ENCODE results near the gene CCDC191.
A peak's percentile ranks its signal among the peaks of the same experiment; 100 is the strongest.

The CCDC191 gene

GRCh38 chr3:114056130-114057010, at the start of gene CCDC191, which contains the start of gene QTRT2:
Gene CCDC191, minus strand, starts transcription at chr3:114056526. Its CDS starts 60 bp downstream, at chr3:114056466.
Gene QTRT2, plus strand, starts transcription at chr3:114056737. Its CDS starts 8,521 bp downstream, at chr3:114065258.
- peak; percentile 98 for DNase-seq

- DNase-seq, result no peak
These were observed 48.1 kb upstream of the CCDC191 start for GRCh38 chr3:114104414-114104813.

- no peak for DNase-seq
These were observed 47.5 kb upstream of the CCDC191 start for GRCh38 chr3:114103858-114104257.

DNA sequence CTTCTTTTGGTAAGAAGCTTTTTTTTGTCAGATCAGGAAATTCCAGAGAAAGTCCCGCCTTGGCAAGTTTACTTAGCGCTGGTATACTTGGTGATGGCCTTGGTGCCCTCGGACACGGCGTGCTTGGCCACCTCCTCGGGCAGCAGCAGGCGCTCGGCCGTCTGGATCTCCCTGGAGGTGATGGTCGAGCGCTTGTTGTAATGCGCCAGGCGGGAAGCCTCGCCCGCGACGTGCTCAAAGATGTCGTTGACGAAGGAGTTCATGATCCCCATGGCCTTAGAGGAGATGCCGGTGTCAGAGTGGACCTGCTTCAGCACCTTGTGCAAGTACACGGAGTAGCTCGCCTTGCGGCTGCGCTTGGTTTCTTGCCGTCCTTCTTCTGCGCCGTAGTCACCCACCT, 46.9 kb upstream of the CCDC191 start:
- no peak for DNase-seq

DNA sequence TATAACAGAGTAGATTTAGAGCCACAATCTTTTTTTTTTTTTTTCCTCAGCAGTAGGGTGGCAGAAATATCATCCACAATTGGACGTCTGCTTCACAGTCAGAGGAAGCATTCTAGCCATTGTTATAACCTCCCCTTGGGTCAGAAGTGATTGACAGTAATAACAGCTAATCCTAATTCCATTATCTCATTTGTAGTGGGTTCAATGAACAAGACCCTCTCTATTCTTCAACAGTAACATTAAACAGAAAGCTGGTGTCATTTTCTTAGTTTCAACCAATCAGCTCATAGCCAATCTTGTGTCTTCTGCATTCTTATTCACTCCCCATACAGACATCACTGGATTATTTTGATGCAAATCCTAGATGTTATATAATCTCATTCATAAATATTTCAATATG, 44.8 kb upstream of the CCDC191 start:
- DNase-seq, result no peak

- no peak for DNase-seq
These were observed 39.5 kb upstream of the CCDC191 start for GRCh38 chr3:114095796-114096195.

DNA sequence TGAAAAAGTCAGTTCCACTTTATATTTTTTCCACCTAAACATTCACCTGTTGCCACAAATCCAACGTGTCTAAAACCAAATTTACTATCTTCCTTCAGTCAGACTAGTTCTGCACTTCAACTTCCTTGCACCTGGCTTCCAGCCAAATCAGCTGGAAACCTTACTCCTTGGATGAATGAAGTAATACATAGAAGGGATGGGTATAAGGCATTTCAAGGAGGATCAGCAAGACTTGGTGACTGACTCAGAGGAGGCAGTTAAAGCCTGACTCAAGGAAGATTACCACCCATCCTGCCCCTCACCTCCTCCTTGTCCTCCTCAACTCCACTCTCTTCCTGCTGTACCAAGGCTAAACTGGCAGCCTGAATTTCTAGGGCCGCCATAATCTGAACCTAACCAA, 37.3 kb upstream of the CCDC191 start:
- DNase-seq, result no peak

DNA sequence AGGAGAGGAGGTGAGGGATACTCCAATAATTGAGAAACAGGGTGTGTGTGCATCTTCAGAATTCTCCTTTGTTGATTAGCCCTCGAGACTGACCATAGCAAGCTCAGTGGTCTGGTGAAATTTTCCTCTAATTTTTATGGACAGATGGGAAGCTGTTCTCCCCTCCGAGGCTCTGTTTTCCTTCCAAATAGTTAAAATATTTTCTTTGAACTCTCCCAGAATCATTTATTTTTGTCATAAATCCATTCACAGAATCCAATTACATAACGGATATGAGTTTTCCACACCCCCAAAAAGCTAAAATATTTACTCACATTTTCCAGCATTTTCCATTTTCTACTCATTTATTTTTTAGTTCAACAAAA, 36.7 kb upstream of the CCDC191 start:
- no peak for DNase-seq

- no peak for DNase-seq
These were observed 36.1 kb upstream of the CCDC191 start for GRCh38 chr3:114092151-114093015.

- no peak for DNase-seq
These were observed 33.3 kb upstream of the CCDC191 start for GRCh38 chr3:114089675-114090074.

DNA sequence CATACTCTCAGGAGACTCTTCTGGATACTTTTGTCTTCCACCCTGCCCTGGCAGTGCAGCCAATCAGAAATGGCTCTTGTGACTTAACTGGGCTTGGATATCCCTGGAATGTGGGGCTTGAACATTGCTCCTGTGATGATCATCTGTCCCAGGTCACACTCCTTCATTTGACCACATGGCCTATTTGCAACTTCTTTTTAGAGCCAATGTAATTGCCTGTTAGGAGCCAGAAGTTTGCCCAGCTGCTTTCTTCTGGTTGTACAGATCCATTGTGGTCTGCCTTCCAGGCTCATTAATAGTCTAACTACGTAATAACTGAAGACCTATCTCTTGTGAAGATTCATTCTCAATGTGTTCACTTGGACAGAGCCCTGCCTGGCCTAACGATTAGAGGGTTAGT, 30.0 kb upstream of the CCDC191 start:
- no peak for DNase-seq

- no peak for DNase-seq
These were observed 26.8 kb upstream of the CCDC191 start for GRCh38 chr3:114083112-114083511.

DNA sequence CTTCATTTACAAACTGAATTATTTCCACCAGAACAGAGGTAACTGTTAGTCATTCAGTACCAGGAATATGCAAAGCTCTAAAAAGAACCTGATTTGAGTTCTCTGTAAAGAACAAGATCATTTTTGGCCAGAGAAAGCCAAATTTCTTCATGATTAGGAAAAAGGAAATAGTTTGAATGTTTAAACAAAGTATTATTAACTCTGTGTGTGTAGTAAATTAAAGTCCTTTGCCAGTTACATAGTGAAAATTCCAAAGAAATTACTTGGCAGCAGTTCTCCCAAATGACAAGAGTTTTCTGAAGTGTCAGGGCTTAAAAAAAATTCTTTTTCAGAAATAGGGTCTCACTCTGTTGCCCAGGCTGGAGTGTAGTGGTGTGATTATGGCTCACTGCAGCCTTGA, 24.7 kb upstream of the CCDC191 start:
- no peak for DNase-seq

GRCh38 chr3:114080201-114080600, 23.9 kb upstream of the CCDC191 start:
- DNase-seq, result no peak

GRCh38 chr3:114079761-114080160, 23.4 kb upstream of the CCDC191 start:
- DNase-seq, result no peak

- no peak for DNase-seq
These were observed 21.8 kb upstream of the CCDC191 start for GRCh38 chr3:114078126-114078525.

DNA sequence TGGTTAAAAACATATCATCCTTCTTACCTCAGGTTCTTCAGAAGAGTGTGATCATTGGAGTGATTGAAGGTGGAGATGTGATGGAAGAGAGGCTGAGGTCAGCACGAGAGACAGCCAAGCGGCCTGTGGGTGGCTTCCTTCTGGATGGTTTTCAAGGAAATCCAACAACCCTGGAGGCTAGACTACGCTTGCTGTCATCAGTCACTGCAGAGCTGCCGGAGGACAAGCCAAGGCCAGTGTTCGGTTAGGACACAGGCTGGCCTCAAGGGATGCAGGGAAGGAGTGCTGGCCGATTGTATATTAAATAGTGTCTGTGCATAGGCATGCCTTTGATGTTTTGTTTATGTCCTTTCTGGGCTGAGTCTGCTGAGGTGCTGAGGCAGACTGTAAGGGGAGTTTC, 20.4 kb upstream of the CCDC191 start:
- DNase-seq, result no peak

GRCh38 chr3:114071786-114072185, 15.5 kb upstream of the CCDC191 start:
- no peak for DNase-seq

DNA sequence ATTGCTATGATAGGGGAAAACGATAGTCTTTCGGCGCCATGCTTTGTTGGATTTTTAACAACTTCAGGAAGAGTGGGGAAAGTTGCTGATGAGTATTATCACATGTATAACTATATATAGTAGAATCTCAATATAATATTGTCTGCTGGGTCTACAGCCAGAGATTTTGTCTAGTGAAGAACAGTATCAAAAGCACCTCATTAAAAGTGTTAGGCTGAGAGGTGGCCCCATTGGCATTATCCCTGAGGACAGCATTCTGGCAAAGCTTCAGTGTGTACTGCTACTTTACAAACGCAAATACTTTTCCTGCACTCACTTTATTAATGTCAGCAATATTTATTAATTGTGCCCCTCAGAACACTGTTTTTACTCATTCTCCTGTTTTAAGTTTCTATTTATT, 12.0 kb upstream of the CCDC191 start:
- DNase-seq, result no peak

- no peak for DNase-seq
These were observed 11.5 kb upstream of the CCDC191 start for GRCh38 chr3:114067804-114068203.

DNA sequence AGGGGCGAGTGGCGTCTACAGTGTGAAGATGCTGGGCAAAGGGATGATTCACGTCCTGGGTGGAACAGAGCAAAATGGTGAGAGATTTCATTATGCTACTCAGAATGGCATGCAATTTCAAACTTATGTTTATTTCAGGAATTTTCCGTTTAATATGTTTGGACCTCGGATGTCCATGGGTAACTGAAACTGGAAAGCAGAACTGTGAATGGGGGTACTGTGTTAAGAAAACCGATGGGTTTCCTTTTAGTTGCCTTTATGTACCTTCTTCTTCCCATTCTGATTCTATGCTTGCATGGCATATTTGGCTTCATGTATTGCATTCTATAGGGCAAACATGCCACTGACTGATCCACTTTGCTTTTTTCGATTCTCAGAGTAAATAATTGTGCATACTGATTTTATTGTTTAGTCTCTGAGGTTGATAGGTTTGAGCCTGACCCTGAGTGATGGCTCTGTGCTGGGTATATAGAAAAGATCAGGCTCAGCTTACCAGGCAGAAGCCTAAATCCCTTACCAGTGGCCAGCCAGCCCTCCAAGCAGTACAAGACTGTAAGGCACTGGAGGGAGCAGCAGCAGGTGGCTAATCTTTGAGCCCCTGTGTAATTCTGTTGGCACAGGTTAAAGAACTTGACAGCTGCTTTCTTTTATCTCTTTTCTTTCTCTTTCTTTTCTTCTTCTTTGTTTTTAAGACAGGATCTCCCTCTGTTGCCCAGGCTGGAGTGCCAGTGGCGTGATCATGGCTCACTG, 4.8 kb upstream of the CCDC191 start:
- DNase-seq, result no peak

DNA sequence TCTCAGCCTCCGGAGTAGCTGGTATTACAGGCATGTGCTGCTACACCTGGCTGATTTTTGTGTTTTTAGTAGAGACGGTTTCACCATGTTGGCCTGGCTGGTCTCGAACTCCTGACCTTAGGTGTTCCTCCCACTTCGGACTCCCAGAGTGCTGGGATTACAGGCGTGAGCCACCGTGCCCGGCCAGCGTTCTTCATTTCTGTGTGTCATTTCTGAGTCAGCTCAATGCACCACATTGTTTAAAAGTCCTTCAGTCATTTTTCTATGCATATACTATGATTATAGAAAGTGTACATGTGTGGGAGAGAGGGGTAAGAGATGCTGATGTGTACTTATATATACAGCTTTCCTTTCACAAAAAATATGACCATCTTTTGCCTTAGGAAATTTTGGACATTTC, 2.3 kb upstream of the CCDC191 start:
- DNase-seq, result no peak

GRCh38 chr3:114057011-114057347, 653 bp upstream of the CCDC191 start:
- no peak for DNase-seq

All from activated gamma-delta T cell treated with Interleukin-2 at 50 U/mL for 16 hours (primary cell).